Medulla oblongata (tissue), 1 donor: ENCODE data around the gene POU3F4.

Experiments
- DNase-seq: peaks from one replicate; pipeline ENCODE4 v3.0.0-alpha.2; 2015; ENCODE audit errors: extremely low spot score

Gene POU3F4

GRCh38 chrX:83508006-83508405, at the start of gene POU3F4:
TSS of gene POU3F4 (plus strand) at chrX:83508290. CDS start at chrX:83508325, 35 bp downstream.
- DNase-seq, result peak; percentile 70

GRCh38 chrX:83469551-83469950, 38.5 kb upstream of the POU3F4 start:
- peak; percentile 40 for DNase-seq

- no peak for DNase-seq
These were observed 12.2 kb upstream of the POU3F4 start for GRCh38 chrX:83495898-83496297.

- no peak for DNase-seq
These were observed 7.1 kb upstream of the POU3F4 start for GRCh38 chrX:83501003-83501402.

GRCh38 chrX:83501530-83501929, 6.6 kb upstream of the POU3F4 start:
- no peak for DNase-seq

- no peak for DNase-seq
These were observed 3.2 kb upstream of the POU3F4 start for GRCh38 chrX:83504721-83505479.

- DNase-seq, result no peak
These were observed 600 bp downstream of the POU3F4 start for GRCh38 chrX:83508526-83509253.

GRCh38 chrX:83509254-83509801, 1.2 kb downstream of the POU3F4 start:
- DNase-seq, result no peak

GRCh38 chrX:83510510-83511062, 2.5 kb downstream of the POU3F4 start:
- no peak for DNase-seq

- no peak for DNase-seq
These were observed 3.1 kb downstream of the POU3F4 start for GRCh38 chrX:83511208-83511607.

GRCh38 chrX:83512111-83512510, 4.0 kb downstream of the POU3F4 start:
- DNase-seq, result no peak

- no peak for DNase-seq
These were observed 8.5 kb downstream of the POU3F4 start for GRCh38 chrX:83516597-83516996.

- no peak for DNase-seq
These were observed 13.8 kb downstream of the POU3F4 start for GRCh38 chrX:83521905-83522304.

- no peak for DNase-seq
These were observed 21.9 kb downstream of the POU3F4 start for GRCh38 chrX:83529950-83530349.

- DNase-seq, result peak; percentile 3
These were observed 27.5 kb downstream of the POU3F4 start for GRCh38 chrX:83535417-83536196.
